Endothelial cell of umbilical vein (primary cell): Measurements from ENCODE around the gene LSM6.

ENCODE experiments used
- EZH2 ChIP-seq: IDR thresholded peaks from 2 replicates; pipeline ENCODE4 v1.6.1; 2012; ENCODE audit warnings: borderline replicate concordance, low read depth, mild to moderate bottlenecking, moderate library complexity, low read length, inconsistent platforms; ENCODE audit not compliant: severe bottlenecking
- JUN ChIP-seq: IDR thresholded peaks from 2 replicates; pipeline ENCODE4 v1.6.1; 2011; ENCODE audit warnings: borderline replicate concordance, low read depth; ENCODE audit not compliant: insufficient read length, insufficient read depth
- MYC ChIP-seq: IDR thresholded peaks from one replicate; pipeline ENCODE4 v1.6.1; 2011; ENCODE audit warnings: mild to moderate bottlenecking, low read depth, low read length
- POLR2A ChIP-seq: IDR thresholded peaks from 2 replicates; pipeline ENCODE4 v1.6.1; 2012; ENCODE audit warnings: low read depth, mild to moderate bottlenecking, control low read depth, low read length
- POLR2AphosphoS5 ChIP-seq: IDR thresholded peaks from 2 replicates; pipeline ENCODE4 v1.6.1; 2012; ENCODE audit warnings: low read depth, mild to moderate bottlenecking, control low read depth, low read length, moderate library complexity; ENCODE audit not compliant: insufficient read depth
- TF ChIP-seq, protein P1 (sequence below), 2 donors: IDR thresholded peaks; 1 replicate in 1 of 2; 2 replicates in 1 of 2; pipeline ENCODE4 v1.5.1; 2011; ENCODE audit warnings: low read length in 2 of 2, mild to moderate bottlenecking in 2 of 2, moderate library complexity in 2 of 2, control low read depth in 1 of 2, inconsistent platforms in 1 of 2, low read depth in 1 of 2; ENCODE audit not compliant: insufficient read depth in 1 of 2; ENCODE audit errors: extremely low read depth in 1 of 2
- TF ChIP-seq, protein P2 (sequence below): IDR thresholded peaks from 2 replicates; pipeline ENCODE4 v1.6.1; 2011; ENCODE audit not compliant: insufficient read depth, insufficient read length

DNA sequence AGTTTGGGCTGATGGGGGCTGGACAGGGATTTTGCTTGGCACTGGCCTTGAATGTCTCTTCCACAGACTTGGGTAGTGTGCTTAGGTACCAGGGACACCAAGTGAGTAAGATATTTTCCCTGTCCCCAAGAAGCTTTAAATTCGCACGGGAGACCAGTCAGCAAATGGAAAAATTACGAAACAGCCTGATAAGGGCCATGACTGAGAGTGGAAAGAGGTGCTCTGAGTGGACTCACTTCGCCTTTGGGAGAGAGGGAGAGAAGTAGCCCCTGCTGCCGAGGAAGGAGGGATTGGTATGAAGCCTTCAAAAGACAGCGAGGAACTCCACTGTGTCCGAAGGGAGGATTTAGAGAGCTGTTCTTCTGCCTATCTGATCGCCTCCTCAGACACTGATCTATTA is 2.6 kb downstream of the LSM6 start:
- TF ChIP-seq POLR2AphosphoS5 = no peak
- TF ChIP-seq, protein P1, sequence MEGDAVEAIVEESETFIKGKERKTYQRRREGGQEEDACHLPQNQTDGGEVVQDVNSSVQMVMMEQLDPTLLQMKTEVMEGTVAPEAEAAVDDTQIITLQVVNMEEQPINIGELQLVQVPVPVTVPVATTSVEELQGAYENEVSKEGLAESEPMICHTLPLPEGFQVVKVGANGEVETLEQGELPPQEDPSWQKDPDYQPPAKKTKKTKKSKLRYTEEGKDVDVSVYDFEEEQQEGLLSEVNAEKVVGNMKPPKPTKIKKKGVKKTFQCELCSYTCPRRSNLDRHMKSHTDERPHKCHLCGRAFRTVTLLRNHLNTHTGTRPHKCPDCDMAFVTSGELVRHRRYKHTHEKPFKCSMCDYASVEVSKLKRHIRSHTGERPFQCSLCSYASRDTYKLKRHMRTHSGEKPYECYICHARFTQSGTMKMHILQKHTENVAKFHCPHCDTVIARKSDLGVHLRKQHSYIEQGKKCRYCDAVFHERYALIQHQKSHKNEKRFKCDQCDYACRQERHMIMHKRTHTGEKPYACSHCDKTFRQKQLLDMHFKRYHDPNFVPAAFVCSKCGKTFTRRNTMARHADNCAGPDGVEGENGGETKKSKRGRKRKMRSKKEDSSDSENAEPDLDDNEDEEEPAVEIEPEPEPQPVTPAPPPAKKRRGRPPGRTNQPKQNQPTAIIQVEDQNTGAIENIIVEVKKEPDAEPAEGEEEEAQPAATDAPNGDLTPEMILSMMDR (IDR thresholded peaks at IDR 0.05; ENCODE audit: extremely low read depth in 1 of 2, insufficient read depth in 1 of 2, low read depth in 1 of 2, low read length in 2 of 2) = no peak
- no peak for TF ChIP-seq EZH2
- TF ChIP-seq MYC = no peak
- no peak for TF ChIP-seq POLR2A
- TF ChIP-seq, protein P2, sequence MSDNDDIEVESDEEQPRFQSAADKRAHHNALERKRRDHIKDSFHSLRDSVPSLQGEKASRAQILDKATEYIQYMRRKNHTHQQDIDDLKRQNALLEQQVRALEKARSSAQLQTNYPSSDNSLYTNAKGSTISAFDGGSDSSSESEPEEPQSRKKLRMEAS = no peak
- TF ChIP-seq JUN = no peak
